ENCODE measurements around the gene ID3. TPM values are rescaled to one million over a fixed set of nuclear protein-coding genes. Genes with fewer than 3 reads are reported as not detected.

Gene ID3, protein sequence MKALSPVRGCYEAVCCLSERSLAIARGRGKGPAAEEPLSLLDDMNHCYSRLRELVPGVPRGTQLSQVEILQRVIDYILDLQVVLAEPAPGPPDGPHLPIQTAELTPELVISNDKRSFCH
- 195 and 250 TPM in 2 replicates for total RNA-seq

DNA sequence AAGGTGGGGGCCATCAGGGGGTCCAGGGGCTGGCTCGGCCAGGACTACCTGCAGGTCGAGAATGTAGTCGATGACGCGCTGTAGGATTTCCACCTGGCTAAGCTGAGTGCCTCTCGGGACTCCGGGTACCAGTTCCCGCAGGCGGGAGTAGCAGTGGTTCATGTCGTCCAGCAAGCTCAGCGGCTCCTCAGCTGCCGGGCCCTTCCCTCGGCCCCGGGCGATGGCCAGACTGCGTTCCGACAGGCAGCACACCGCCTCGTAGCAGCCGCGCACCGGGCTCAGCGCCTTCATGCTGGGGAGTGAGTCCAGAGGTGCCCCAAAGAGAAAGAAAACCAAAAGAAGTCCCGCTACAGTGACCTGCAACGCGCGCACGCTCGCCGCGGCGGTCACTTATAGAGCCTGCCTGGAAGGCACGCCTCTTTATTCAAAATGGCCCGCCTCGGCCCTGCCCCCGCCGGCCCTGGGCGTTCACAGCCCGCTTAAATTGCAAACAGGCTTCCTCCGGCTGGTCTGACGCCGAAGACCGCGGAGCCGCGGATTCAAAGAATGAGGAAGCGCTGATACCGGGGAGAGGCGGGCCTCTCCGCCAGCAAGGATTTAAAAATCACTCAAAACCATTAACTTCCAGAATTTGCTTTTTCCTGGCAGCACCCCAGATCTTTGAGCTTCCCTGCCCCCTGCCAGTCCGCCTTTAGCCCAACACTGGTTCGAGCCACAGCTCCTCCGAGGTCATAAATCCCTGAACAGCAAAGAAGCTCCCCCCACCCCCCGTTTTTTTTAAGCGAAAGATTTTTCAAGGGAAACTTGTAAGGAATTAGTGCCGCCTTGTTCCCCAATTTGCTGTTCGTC lies at the start of gene ID3:
TSS of gene ID3 (minus strand) at position 366 of the 849 bp plus-strand sequence. CDS start at position 291, 75 bp downstream.

DNA sequence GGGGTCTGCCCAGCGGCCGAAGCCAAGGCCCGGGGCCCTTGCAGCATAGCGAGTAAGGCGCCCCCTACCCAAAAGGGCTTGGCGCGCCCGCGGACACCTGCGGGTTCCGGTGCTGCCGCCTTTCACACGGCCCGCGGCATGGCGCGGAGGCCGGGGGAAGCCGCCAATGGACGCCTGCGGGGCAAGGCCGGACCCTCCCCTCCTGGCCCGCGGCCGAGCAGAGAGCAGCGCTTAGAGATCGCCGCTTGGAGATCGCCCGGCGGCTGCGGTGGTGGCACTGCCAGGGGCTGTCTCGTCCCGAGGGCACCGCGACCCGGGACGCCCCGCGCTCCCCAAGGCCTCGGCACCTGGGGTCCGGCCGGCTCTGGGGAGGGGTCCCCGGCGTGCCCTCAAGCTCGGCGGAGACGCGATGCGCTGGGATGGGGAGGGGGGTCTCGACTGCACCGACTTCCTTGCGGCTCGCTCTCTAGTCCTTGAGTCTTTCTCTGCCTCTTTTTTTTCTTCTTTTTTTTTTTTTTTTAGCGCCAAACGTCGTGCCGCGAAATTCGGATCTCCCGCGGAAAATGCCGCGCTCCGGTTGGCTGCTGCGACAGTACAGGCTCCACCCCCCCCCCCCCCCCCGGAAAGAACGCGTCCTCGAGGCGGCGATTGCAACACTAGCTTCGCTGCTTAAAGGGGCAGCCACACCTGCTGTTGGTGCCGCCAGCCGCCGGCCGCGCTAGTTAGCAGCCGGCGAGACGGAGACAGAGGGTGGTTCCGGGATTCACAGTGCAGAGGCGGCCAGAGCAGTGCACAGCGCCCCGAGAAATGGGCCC lies 28.3 kb downstream of the ID3 start, which contains the start of gene E2F2:
TSS of gene E2F2 (minus strand) at position 487 of the 815 bp plus-strand sequence. CDS start at position 47, 440 bp downstream.

Other genes with a start within 250 kb of the ID3 start
- 70.7 and 78.8 TPM in 2 replicates for gene HNRNPR, start 215.2 kb downstream of the ID3 start, total RNA-seq
- 17.2 and 24.1 TPM in 2 replicates for gene ZNF436, start 189.7 kb downstream of the ID3 start, total RNA-seq
- 11.1 and 19.6 TPM in 2 replicates for gene TCEA3, start 134.8 kb downstream of the ID3 start, total RNA-seq
- gene ASAP3, start 75.3 kb downstream of the ID3 start, total RNA-seq: 58.6 and 72.0 TPM in 2 replicates
- gene E2F2, start 28.3 kb downstream of the ID3 start, total RNA-seq: under 0.01 and 0.14 TPM in 2 replicates
- 1,611 and 1,698 TPM in 2 replicates for gene RPL11, start 132.3 kb upstream of the ID3 start, total RNA-seq
- 16.5 and 17.9 TPM in 2 replicates for gene ELOA, start 184.0 kb upstream of the ID3 start, total RNA-seq
- 28.2 and 34.9 TPM in 2 replicates for gene PITHD1, start 218.9 kb upstream of the ID3 start, total RNA-seq
- gene LYPLA2, start 231.6 kb upstream of the ID3 start, total RNA-seq: 29.3 and 36.1 TPM in 2 replicates
- gene GALE, start 241.3 kb upstream of the ID3 start, total RNA-seq: 11.4 and 13.4 TPM in 2 replicates